Lung (tissue), 12 donors: ENCODE measurements around the gene HEMK1. TPM values are rescaled to one million over a fixed set of nuclear protein-coding genes. Genes with fewer than 3 reads are reported as not detected.
A peak's percentile ranks its signal among the peaks of the same experiment; 100 is the strongest.

ENCODE experiments used
- ATAC-seq: fragments of 200-7000 bp; cut with Tn5 transposase; one replicate; pipeline ENCODE4 v1.9.1; 2020; ENCODE audit warnings: moderate number of reproducible peaks; ENCODE audit not compliant: insufficient read depth, low FRiP score
- DNase-seq, 3 donors: peaks; one replicate each; pipeline ENCODE4 v3.0.0-alpha.2; 2013 to 2017
- H3K27ac ChIP-seq, 2 donors: one replicate each; pipeline ENCODE4 v1.5.1; 2013; ENCODE audit warnings: mild to moderate bottlenecking in 2 of 2, moderate library complexity in 2 of 2, control low read depth in 1 of 2, inconsistent platforms in 1 of 2, low read depth in 1 of 2, low read length in 1 of 2
- H3K27me3 ChIP-seq, 3 donors: one replicate each; pipeline ENCODE4 v1.5.1; 2013; ENCODE audit warnings: low read length in 2 of 3; ENCODE audit not compliant: control insufficient read depth in 3 of 3, insufficient read depth in 3 of 3
- H3K36me3 ChIP-seq, 4 donors: one replicate each; pipeline ENCODE4 v1.5.1; 2013; ENCODE audit warnings: low read length in 4 of 4, mild to moderate bottlenecking in 1 of 4, moderate library complexity in 1 of 4; ENCODE audit not compliant: control insufficient read depth in 4 of 4, insufficient read depth in 4 of 4
- H3K4me1 ChIP-seq, 5 donors: one replicate each; pipeline ENCODE4 v1.5.1; 2013; ENCODE audit warnings: low read length in 5 of 5, mild to moderate bottlenecking in 2 of 5, moderate library complexity in 1 of 5; ENCODE audit not compliant: control insufficient read depth in 5 of 5, insufficient read depth in 5 of 5
- H3K4me3 ChIP-seq: one replicate; pipeline ENCODE4 v1.5.1; 2013; ENCODE audit warnings: mild to moderate bottlenecking, control low read depth, moderate library complexity
- H3K9ac ChIP-seq, 2 donors: one replicate each; pipeline ENCODE4 v1.5.1; 2013; ENCODE audit warnings: low read length in 2 of 2, control low read depth in 1 of 2; ENCODE audit not compliant: insufficient read depth in 1 of 2
- H3K9me3 ChIP-seq, 4 donors: one replicate each; pipeline ENCODE4 v1.5.1; 2013; ENCODE audit warnings: low read length in 3 of 4, mild to moderate bottlenecking in 1 of 4, moderate library complexity in 1 of 4; ENCODE audit not compliant: control insufficient read depth in 4 of 4, insufficient read depth in 3 of 4
- WGBS, 2 donors: extraction: QIAGEN DNeasy Blood & Tissue Kit; methylation state at CpG; one replicate each; pipeline ENCODE4 v1.1.7; 2013; 5-methylcytosine and 5-hydroxymethylcytosine counted together
- polyA plus RNA-seq, 2 donors: library from polyadenylated mRNA; stranded (reverse); fragments of 200-250 nt; gene quantifications; one replicate each; pipeline ENCODE4 v1.2.1, GENCODE V29; 2013
- total RNA-seq, 2 donors: library from RNA; depleted of rRNA in 1 of 2; stranded (reverse); fragments of >200 nt in 1 of 2; gene quantifications; one replicate each; pipeline ENCODE4 v1.2.1, GENCODE V29; 2014 to 2021
- TF ChIP-seq, protein P1 (sequence below): IDR thresholded peaks from 2 replicates; pipeline ENCODE4 v1.5.1; 2012; ENCODE audit warnings: mild to moderate bottlenecking; ENCODE audit errors: control extremely low read depth, extremely low read depth
- donor health status: control.
- donor health status: control.
- donor health status: Bipolar disorder and iron deficiency.
- donor health status: healthy.
- donor health status: DM: yes; HTN: yes; CAD: no.

The HEMK1 gene
- total and polyA plus RNA-seq, 4 donors, result 16.0 to 28.0 (median 18.7) TPM

DNA sequence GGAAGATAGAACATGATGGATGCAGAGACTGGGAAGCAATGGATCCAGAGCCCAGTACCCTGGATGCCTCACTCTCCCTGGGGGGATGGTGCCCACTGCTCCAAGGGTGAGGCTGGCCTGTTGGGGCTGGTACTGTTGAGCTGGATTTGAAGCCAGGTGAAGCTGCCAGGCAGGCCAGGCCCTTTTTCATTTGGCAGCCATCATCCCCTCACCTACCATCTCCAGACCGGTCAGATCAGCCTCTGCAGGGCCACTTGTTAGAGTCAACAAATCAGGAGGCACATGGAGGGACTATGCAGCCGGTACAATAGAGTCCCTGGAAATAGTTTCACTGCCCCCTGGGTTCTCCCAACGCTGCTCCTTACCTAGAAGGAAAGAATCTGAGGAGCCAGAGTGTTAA is 53.6 kb downstream of the HEMK1 start:
- Histone ChIP-seq H3K9ac (no peak overlapping the region), H3K36me3 (peaks cover 0 to 9% (median 2%) of the 10 kb centered on the region in 4 donors), H3K27me3 (no peaks in the 10 kb centered on the region), H3K4me3 (no peak overlapping the region), H3K27ac (peak overlapping the region in 1 of 2 donors; percentile 4), H3K4me1 (peaks cover 3 to 41% (median 10%) of the 10 kb centered on the region in 5 donors), H3K9me3 (no peaks in the 10 kb centered on the region)
- ATAC-seq, result no peak
- TF ChIP-seq, protein P1, sequence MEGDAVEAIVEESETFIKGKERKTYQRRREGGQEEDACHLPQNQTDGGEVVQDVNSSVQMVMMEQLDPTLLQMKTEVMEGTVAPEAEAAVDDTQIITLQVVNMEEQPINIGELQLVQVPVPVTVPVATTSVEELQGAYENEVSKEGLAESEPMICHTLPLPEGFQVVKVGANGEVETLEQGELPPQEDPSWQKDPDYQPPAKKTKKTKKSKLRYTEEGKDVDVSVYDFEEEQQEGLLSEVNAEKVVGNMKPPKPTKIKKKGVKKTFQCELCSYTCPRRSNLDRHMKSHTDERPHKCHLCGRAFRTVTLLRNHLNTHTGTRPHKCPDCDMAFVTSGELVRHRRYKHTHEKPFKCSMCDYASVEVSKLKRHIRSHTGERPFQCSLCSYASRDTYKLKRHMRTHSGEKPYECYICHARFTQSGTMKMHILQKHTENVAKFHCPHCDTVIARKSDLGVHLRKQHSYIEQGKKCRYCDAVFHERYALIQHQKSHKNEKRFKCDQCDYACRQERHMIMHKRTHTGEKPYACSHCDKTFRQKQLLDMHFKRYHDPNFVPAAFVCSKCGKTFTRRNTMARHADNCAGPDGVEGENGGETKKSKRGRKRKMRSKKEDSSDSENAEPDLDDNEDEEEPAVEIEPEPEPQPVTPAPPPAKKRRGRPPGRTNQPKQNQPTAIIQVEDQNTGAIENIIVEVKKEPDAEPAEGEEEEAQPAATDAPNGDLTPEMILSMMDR, result no peak
- DNase-seq, result peak in 2 of 3 donors; percentile 26 to 55
- WGBS, 2 donors, result 77 to 78% methylated on average over 3 of the region's 3 CpGs

DNA sequence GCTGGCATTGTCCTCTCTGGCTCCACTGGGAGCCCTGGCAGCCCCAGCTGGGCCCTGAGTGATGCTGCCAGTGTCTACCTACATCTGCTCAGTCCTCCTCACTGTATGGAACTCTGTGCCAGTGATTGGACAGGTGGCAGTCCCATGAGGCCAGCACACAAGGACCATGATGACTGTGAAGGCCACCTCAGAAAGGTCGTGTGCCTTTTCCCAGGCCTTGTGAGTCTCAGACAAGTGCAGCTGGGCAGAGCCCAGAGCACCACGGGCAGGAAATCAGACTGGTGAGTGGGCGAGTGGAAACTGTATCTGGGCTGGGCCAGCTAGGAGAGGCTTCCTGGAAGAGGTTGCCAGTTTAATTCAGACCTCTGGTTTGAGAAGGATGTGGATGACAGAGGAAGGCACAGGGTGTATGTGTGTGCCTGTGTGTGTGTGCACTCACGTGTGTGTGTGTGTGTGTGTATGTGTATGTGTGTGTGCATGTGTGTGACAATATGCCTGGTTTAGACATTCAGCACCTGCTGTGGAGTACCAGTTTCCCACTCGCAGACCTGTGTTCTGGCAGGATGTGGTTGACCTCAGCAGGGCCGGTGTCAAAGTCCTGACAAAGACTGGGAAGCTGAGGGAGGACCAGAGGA is 54.6 kb downstream of the HEMK1 start:
- H3K4me3 ChIP-seq, result no peak overlapping the region
- DNase-seq (no peak), ATAC-seq (no peak)
- peaks cover 0 to 43% (median 10%) of the 10 kb centered on the region in 5 donors for H3K4me1 ChIP-seq
- H3K9ac ChIP-seq, result peak overlapping the region in 1 of 2 donors; percentile 3
- H3K9me3 ChIP-seq, result no peaks in the 10 kb centered on the region
- WGBS, 2 donors, result 32 to 33% methylated on average over 6 of the region's 6 CpGs
- TF ChIP-seq, protein P1, result no peak
- H3K36me3 ChIP-seq, result peaks cover 0 to 9% (median 2%) of the 10 kb centered on the region in 4 donors
- no peaks in the 10 kb centered on the region for H3K27me3 ChIP-seq
- peak overlapping the region in 1 of 2 donors; percentile 43 for H3K27ac ChIP-seq

DNA sequence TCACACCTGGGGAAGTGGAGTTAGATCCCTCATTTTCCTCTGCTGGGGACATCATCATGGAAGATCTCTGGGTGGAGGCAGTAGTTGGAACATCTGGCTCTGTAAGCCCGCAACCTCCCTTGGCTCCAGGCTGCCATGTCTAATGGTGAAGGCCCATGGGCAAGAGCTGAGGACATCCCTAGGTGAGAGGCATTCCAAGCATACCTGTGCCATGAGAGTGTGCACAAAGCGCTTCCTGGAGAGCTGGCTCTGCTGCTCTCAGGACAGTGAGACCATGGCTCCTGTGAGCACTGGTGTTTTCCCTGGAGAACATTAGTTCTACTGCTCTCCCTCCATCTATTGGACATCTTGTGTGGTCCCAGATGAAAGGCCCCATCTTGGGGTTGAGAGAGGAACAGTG is 55.3 kb downstream of the HEMK1 start:
- no peak overlapping the region for H3K9ac ChIP-seq
- H3K27ac ChIP-seq, result peak overlapping the region in 1 of 2 donors; percentile 43
- peak; percentile 9 for ATAC-seq
- H3K4me1 ChIP-seq, result peaks cover 0 to 44% (median 11%) of the 10 kb centered on the region in 5 donors
- H3K36me3 ChIP-seq, result peaks cover 0 to 9% (median 2%) of the 10 kb centered on the region in 4 donors
- H3K27me3 ChIP-seq, result no peaks in the 10 kb centered on the region
- H3K4me3 ChIP-seq, result no peak overlapping the region
- WGBS, 2 donors, result 82 to 97% methylated on average over 2 of the region's 2 CpGs
- TF ChIP-seq, protein P1, result no peak
- DNase-seq, result no peak
- no peaks in the 10 kb centered on the region for H3K9me3 ChIP-seq
